H4 (cell line): ENCODE results near the gene PIGH. TPM values are rescaled to one million over a fixed set of nuclear protein-coding genes. Genes with fewer than 3 reads are reported as not detected.
A peak's percentile ranks its signal among the peaks of the same experiment; 100 is the strongest.

Source experiments
- DNase-seq: peaks from one replicate; pipeline ENCODE4 v3.0.0-alpha.2; 2015; ENCODE audit warnings: low spot score
- total RNA-seq: library from RNA; depleted of rRNA; stranded (reverse); fragments of >200 nt; shearing (Covaris generic); gene quantifications from 2 replicates; pipeline ENCODE4 v1.2.3, GENCODE V29; 2014

The PIGH gene
- total RNA-seq, 1 experiment from 2014 or later, result 27.5 TPM

GRCh38 chr14:67575684-67576083 lies 24.4 kb downstream of the PIGH start:
- DNase-seq, result no peak

DNA sequence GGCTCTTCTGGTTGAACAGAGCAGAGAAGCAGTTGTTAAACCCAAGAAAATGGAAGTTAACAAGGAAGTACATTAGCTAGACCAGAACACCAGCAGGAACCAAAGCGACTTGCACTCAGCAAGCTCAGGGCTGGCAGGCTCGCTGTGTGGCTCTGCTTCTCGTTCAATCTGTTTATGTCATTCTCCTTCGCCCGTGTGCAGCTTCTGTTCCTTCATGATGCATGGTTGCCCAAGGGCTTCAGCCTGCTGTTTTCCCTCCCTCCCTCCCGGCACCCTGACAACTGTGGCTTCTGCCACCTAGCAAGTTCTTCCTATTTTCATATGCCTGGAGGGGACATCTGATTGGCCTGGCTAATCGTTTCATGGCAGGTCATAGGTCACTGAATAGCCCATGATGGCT lies 25.3 kb downstream of the PIGH start:
- no peak for DNase-seq

DNA sequence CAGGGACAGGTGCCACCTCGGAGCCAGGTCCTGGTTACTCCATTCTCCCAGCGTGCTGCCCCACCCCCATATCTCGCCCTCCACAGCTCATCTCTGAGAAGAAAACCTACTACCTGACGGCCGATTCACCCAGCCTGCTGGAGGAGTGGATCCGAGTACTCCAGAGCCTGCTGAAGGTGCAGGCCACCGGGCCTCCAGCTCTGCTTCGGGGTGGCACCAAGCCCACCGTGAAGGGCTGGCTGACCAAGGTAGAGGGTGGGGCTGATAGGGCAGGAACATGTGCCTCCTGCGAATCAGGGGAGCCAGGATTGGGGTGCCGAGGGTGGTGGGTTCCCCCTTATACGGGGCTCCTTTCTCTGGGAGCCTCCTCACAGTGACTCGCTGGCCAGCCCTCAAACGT lies 25.9 kb downstream of the PIGH start:
- DNase-seq, result no peak

DNA sequence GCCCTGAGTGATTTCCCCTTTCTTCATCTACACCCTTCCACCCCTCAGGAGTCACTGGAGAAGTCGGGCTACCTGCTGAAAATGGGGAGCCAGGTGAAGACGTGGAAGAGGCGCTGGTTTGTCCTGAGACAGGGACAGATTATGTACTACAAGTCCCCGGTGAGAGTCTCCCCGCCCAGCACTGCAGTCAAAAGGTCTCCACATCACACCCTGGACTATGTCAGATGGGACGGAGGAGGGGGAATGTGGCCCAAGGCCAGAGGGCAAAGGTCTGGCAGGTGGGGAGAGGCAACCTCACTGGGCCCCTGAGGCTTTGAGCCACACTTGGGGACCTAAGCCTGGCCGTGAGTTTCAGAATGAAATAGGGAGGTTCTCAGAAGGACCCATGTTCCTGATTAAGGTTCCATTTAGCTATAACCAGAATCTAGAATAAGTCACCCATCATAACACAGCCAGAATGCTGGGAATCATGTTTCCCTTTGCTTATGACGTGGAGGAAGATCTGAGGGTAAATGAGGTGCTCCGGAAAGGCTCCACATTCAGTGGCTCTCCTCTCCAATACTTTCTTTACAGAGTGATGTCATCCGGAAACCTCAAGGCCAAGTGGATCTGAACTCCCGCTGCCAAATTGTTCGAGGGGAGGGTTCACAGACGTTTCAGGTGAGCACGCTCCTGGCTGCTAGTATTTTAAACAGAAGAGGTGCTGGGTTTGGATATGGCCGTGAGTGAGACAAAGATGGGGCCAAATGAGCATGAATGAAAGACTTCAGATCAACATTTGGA lies 26.6 kb downstream of the PIGH start:
- DNase-seq, result no peak

DNA sequence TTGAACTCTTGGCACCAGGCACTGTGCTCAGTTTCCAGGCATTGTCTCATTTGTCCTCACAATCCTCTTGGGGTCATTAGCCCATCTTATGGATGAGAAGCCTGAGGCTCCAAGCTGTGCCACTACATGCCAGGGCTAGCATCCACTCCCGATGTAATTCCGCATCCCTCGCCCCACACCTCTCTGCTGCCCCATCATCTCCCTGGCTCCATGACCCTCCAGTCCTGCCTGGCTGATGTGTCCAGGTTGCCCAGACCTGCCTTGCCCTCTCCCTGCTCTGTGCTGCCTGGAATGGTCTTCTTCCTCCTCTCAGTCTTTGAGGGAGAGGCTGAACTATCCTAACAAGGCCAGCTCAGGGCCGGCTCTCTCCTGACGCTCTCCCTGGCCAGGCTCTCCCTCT lies 27.5 kb downstream of the PIGH start:
- no peak for DNase-seq

GRCh38 chr14:67571991-67572323 lies 28.1 kb downstream of the PIGH start:
- DNase-seq, result no peak

DNA sequence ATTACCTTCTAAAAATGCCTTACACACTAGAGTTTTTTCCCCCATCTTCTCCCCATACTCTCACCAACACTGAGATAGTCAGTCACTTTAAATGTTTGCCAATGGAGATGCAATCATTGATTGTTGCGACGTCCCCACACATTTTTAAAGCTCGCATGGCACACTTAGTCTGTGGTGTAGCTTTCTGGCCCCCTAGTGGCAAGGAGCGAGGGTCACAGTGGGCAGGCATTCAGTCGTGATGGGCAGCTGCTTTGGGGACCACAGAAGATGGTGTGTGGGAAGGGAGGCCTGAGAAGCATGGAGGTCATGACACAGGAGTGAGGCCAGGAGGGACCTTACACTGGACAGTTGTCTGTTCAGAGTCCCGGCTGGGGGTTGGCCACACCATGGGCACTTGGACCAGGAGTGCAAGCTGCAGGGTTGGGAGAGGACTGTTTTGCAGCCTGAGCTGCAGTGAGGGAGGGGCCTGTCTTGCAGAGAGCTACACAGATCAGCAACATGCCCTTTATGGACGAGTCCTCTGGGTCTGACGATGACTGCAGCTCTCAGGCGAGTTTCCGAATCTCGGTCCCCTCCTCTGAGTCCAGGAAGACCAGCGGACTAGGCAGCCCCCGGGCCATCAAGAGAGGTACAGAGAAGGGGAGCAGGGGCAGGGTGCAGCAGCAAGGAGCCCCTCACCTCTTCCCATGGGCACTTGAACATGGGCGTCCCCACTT lies 28.6 kb downstream of the PIGH start:
- peak; percentile 45 for DNase-seq

- DNase-seq, result no peak
These were observed 29.6 kb downstream of the PIGH start for GRCh38 chr14:67570453-67570852.

GRCh38 chr14:67569651-67570290 lies 30.3 kb downstream of the PIGH start:
- no peak for DNase-seq

GRCh38 chr14:67569011-67569650 lies 30.9 kb downstream of the PIGH start:
- DNase-seq, result no peak

DNA sequence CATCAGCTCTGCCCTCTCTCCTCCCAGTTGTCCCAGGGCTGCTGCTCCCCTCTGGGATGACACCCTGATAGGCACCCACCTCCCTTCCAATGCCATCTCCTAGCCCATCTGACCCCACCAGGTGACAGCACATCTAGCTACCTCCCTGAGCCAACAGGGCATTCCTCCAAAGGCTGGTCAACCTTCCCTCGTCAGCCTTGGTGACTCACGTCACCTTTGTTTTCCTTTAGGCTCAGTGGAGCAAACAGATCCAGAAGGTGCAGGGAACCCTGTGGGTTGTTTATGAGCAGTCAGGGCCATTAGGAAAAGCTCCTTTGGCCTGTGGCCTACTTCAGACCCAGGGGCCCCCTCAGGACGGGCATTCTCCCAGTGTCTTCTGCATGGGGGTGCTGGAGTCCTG lies 32.4 kb downstream of the PIGH start:
- DNase-seq, result no peak

GRCh38 chr14:67566908-67567307 lies 33.2 kb downstream of the PIGH start:
- DNase-seq, result no peak

- no peak for DNase-seq
These were observed 35.8 kb downstream of the PIGH start for GRCh38 chr14:67564236-67564635.

DNA sequence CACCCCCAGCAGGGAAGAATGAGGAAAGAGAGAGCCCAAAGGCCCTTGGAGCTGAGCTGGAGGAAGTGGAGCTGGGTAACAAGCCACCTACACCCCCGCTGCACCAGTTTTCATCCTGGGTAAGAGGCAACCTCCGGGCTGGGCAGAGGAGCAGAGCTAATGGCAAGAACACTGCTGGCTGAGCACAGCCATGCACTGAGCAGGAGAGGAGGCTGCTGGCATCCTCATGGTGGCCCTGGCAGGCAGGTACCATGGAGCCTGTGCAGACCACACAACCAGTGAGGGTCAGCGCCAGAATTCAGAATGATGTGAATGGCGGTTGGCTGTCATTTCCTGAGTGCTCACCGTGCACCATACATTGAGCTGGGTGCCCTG lies 37.3 kb downstream of the PIGH start:
- no peak for DNase-seq

DNA sequence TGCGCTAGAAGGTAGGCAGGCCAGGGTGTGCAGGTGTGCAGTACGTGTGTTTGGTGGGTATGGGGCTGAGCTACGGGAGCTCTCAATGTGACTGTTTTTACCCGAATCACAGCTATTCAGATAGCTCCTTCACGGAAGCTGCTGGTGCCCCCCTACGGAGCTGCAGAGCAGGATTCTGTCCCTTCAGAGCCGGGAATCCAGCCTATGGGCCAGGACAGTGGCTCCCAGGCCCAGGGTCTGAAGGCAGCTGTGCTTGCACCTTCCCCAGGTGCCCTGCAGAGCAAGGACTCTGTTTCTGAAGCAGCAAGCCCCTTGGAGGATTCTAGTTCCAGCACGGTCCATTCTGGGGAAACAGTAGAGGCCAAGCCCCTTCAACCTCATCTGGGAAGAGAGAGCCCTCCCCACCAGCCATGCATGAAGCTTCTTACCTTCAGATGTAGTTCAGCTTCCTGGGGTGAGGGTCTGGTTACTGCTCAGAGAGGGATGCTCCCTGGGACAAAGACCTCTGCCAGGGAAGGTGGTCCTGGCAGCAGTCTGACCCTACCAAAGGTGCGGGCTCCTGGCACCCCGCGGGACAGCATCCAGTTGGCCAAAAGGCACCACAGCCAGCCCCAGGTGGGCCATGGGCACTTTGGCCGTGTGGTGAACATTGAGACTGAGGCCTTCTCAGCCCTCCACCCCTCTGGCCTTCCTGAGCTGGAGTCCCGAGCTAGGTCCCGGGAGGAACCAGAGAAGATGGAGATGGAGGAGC lies 37.9 kb downstream of the PIGH start:
- no peak for DNase-seq

GRCh38 chr14:67559639-67560038 lies 40.4 kb downstream of the PIGH start:
- DNase-seq, result no peak

DNA sequence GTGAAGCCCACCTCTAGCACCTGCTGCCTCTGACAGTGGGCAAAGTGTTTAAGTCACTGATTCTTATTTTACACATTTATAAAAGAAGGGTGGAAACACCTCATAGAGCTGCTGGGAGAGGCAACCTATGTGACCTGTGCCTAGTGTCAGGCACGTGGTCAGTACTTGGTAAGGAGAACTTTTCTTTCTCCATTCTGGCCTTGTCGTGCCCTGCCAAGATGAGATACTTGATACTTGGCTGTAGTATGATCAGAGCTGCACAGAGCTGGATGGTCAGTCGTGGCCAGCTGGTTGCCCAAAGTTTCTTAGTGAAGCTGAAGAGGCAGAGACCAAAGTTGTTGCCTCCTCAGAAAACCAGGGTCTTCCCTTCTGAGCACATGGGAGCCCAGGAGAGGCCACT lies 42.4 kb downstream of the PIGH start:
- no peak for DNase-seq

DNA sequence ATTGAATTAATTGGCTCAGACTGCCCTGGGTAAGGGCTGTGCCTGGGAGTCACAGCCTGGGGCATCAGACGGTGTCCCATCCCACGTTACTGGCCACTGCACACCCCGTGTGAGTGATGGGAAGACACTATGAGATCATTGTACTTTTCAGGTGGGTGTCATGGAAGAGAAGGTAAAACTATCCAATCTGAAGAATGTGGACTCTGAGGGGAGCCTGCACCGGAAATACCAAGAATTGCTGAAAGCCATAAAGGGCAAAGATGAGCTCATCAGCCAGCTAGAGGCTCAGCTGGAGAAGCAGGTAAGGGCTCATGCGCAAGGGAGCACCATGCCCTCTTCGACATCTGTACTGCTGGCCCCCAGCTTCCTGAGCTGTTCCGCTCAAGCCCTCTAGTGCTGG lies 43.0 kb downstream of the PIGH start:
- DNase-seq, result peak; percentile 34

- DNase-seq, result no peak
These were observed 43.4 kb downstream of the PIGH start for GRCh38 chr14:67556671-67557070.

DNA sequence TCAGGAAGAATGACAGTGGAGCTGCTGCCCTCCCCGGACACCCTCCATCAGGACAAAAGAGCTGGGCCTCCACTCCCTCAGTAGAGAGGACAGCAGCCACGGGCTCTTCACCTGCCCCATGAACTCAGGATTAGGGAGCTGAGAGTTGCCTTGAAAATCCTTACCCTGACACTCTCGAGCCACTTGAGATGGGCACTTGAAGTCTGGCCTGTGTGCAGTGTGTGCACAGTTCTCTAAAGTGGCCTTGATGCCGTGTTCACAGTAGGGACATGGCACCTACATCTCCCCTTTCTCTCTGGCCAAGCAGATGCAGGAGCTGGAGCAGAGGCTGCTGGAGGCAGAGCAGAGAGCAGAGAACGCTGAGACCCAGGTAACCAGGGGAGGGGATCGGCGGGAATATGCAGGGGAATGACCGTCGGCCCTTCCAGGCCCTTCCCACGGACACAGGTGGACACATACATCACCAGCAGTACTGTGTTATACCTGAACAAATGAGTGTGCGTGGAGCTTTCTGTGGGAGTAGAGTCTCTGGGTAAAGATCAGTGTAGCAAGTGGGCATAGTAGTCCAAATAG lies 44.5 kb downstream of the PIGH start:
- no peak for DNase-seq

GRCh38 chr14:67554341-67554740 lies 45.7 kb downstream of the PIGH start:
- DNase-seq, result no peak

GRCh38 chr14:67553547-67553946 lies 46.5 kb downstream of the PIGH start:
- DNase-seq, result no peak
